ENCODE data around the gene CACNA2D2. TPM values are rescaled to one million over a fixed set of nuclear protein-coding genes. Genes with fewer than 3 reads are reported as not detected.

The CACNA2D2 gene
- total and polyA plus RNA-seq, 2 of the 4 experiments (the other 2 are of a cell fraction) = 0.15 TPM; not detected in 1

- Histone ChIP-seq H2AK9ac (replicated peaks; ENCODE audit: low read depth, low read length, poor library complexity) (peak overlapping the region; percentile 23), H3K23ac (ENCODE audit: low read depth, low read length) (0 out of 2 replicates have a peak overlapping the region, but pooled peaks have one; percentile 62), H2BK15ac (ENCODE audit: low read depth, low read length) (no peak overlapping the region), H3K14ac (replicated peaks; ENCODE audit: low read depth, low read length) (no peak overlapping the region), H2BK20ac (ENCODE audit: low read depth, low read length) (no peak overlapping the region), H4K5ac (ENCODE audit: low read depth, low read length) (no peak overlapping the region), H3K56ac (ENCODE audit: extremely low read depth, insufficient read depth, low read length) (no peak overlapping the region), H3K4me2 (ENCODE audit: low read depth, low read length) (no peak overlapping the region), H3K9ac (ENCODE audit: low read depth, low read length) (no peak overlapping the region), H4K91ac (ENCODE audit: insufficient read depth, low read depth, low read length) (no peak overlapping the region), H2BK5ac (ENCODE audit: low read depth, low read length, poor library complexity, severe bottlenecking) (no peak overlapping the region), H3K4me1 (ENCODE audit: control insufficient read depth, insufficient read depth, low read length) (peaks cover 18% of the 10 kb centered on the region), H3K36me3 (ENCODE audit: control insufficient read depth, insufficient read depth, low read length) (no peaks in the 10 kb centered on the region), H3K79me1 (ENCODE audit: low read depth in 1 of 2, low read length in 2 of 2) (peaks cover 8 to 31% of the 10 kb centered on the region in 2 experiments; a peak in 3 of 4 replicates), H3K27me3 (ENCODE audit: control insufficient read depth, insufficient read depth, low read length) (no peaks in the 10 kb centered on the region), H2BK120ac (ENCODE audit: low read depth, low read length) (no peak overlapping the region), H2AK5ac (ENCODE audit: low read depth, low read length) (0 out of 2 replicates have a peak overlapping the region, but pooled peaks have one; percentile 43), H4K20me1 (ENCODE audit: insufficient read depth, low read length) (peaks cover 2% of the 10 kb centered on the region; the same call in 1 of the 2 replicates), H3K9me3 (ENCODE audit: control insufficient read depth, insufficient read depth, low read length) (no peaks in the 10 kb centered on the region), H3K27ac (ENCODE audit: insufficient read depth, low read length) (no peak overlapping the region), H2AFZ (replicated peaks; ENCODE audit: low read length, poor library complexity) (peak overlapping the region; percentile 94), H3K4me3 (ENCODE audit: insufficient read depth, low read depth, low read length) (no peak overlapping the region), H3K9me1 (ENCODE audit: insufficient read depth, low read length) (peaks cover 11% of the 10 kb centered on the region), H4K8ac (ENCODE audit: low read depth in 2 of 2, low read length in 2 of 2) (peak overlapping the region; percentile 59 to 97; a peak in 2 of 4 replicates), H3K18ac (ENCODE audit: low read depth, low read length) (no peak overlapping the region), H3K4ac (ENCODE audit: low read depth, low read length) (peak overlapping the region; percentile 81)
- ChIA-PET POLR2A (ENCODE audit: unreplicated experiment) (no interaction called here), CTCF (no interaction called here)
- in situ Hi-C loops (cut with MboI; ENCODE audit: low sequenced_read_pairs) = loop anchor here (25.0 kb wide), 3 partner anchors 1046 to 1821 kb away; partner anchors contain the start of genes ABHD14B, GPR62, MANF and PCBP4
- DNase-seq = no peak
- TF ChIP-seq BHLHE40 (IDR thresholded peaks at IDR 0.05; ENCODE audit: low read depth, low read length) (no peak), POLR2A (IDR thresholded peaks at IDR 0.05; ENCODE audit: low read depth, low read length) (no peak), NFE2L2 (IDR thresholded peaks at IDR 0.05; ENCODE audit: low read depth, low read length) (no peak), RAD21 (IDR thresholded peaks at IDR 0.05; ENCODE audit: low read length) (no peak), RFX5 (IDR thresholded peaks at IDR 0.05; ENCODE audit: low read depth, low read length) (no peak), RCOR1 (IDR thresholded peaks at IDR 0.05; ENCODE audit: insufficient replicate concordance, low read length) (no peak), ELK1 (IDR thresholded peaks at IDR 0.05; ENCODE audit: borderline replicate concordance, low read depth, low read length) (no peak), MXI1 (IDR thresholded peaks at IDR 0.05; ENCODE audit: borderline replicate concordance, low read depth, low read length) (no peak)
- 100% methylated on average over 2 of the region's 9 CpGs; no CpG with 5 or more reads in 1 of the 2 experiments for WGBS, 2 experiments (ENCODE audit: extremely low coverage in 2 of 2, insufficient read length in 1 of 2)
- intact Hi-C loops (cut with micrococcal nuclease) = no loop called here
- BruUV-seq (replicated peaks) = no TSS peak
- dilution Hi-C loops (cut with HindIII; ENCODE audit: low sequenced_read_pairs, unreplicated experiment) = no loop called here
- no peak for ATAC-seq (ENCODE audit: low read depth)
Observed at GRCh38 chr3:50341537-50341936, 161.9 kb downstream of the CACNA2D2 start.
